ENCODE results near the gene EVA1C. TPM values are rescaled to one million over a fixed set of nuclear protein-coding genes. Genes with fewer than 3 reads are reported as not detected.
"Not testable (repeated sequence)": the region's sequence is repeated elsewhere in the genome, so short reads cannot be mapped to it uniquely, and the experiment has no call there.

EVA1C gene
- total and polyA plus RNA-seq, 4 donors, result 5.6 to 13.4 (median 10.7) TPM

- H3K9me3 ChIP-seq (ENCODE audit: control insufficient read depth, insufficient read depth, low read length), result no peaks in the 10 kb centered on the region
- peaks cover 7% of the 10 kb centered on the region for H3K4me1 ChIP-seq (ENCODE audit: control insufficient read depth, insufficient read depth, low read length)
- 97% methylated on average over 11 of the region's 11 CpGs for WGBS (ENCODE audit: insufficient coverage)
- H3K4me3 ChIP-seq (ENCODE audit: low read depth, low read length), result no peak overlapping the region
- H3K27me3 ChIP-seq (ENCODE audit: control insufficient read depth, insufficient read depth, low read length), result no peaks in the 10 kb centered on the region
- no peak for DNase-seq (ENCODE audit: low read depth in 4 of 6, low spot score in 6 of 6)
- H3K27ac ChIP-seq (ENCODE audit: low read depth, low read length), result no peak overlapping the region
- H3K36me3 ChIP-seq (ENCODE audit: control insufficient read depth, insufficient read depth, low read length), result no peaks in the 10 kb centered on the region
Observed at GRCh38 chr21:32452641-32453040, 40.1 kb downstream of the EVA1C start.

- no peaks in the 10 kb centered on the region for H3K27me3 ChIP-seq (ENCODE audit: control insufficient read depth, insufficient read depth, low read length)
- WGBS (ENCODE audit: insufficient coverage), result 100% methylated on average over 2 of the region's 5 CpGs
- H3K4me1 ChIP-seq (ENCODE audit: control insufficient read depth, insufficient read depth, low read length), result peaks cover 8% of the 10 kb centered on the region
- H3K36me3 ChIP-seq (ENCODE audit: control insufficient read depth, insufficient read depth, low read length), result no peaks in the 10 kb centered on the region
- H3K27ac ChIP-seq (ENCODE audit: low read depth, low read length), result no peak overlapping the region
- H3K9me3 ChIP-seq (ENCODE audit: control insufficient read depth, insufficient read depth, low read length), result no peaks in the 10 kb centered on the region
- no peak overlapping the region for H3K4me3 ChIP-seq (ENCODE audit: low read depth, low read length)
- DNase-seq (ENCODE audit: low read depth in 4 of 6, low spot score in 6 of 6), result no peak
Observed at GRCh38 chr21:32455548-32455947, 43.0 kb downstream of the EVA1C start.

GRCh38 chr21:32456497-32456918 lies 44.0 kb downstream of the EVA1C start:
- peaks cover 8% of the 10 kb centered on the region for H3K4me1 ChIP-seq (ENCODE audit: control insufficient read depth, insufficient read depth, low read length)
- no peak overlapping the region for H3K4me3 ChIP-seq (ENCODE audit: low read depth, low read length)
- H3K9me3 ChIP-seq (ENCODE audit: control insufficient read depth, insufficient read depth, low read length), result no peaks in the 10 kb centered on the region
- H3K27ac ChIP-seq (ENCODE audit: low read depth, low read length), result no peak overlapping the region
- H3K27me3 ChIP-seq (ENCODE audit: control insufficient read depth, insufficient read depth, low read length), result no peaks in the 10 kb centered on the region
- 65% methylated on average over 5 of the region's 6 CpGs for WGBS (ENCODE audit: insufficient coverage)
- H3K36me3 ChIP-seq (ENCODE audit: control insufficient read depth, insufficient read depth, low read length), result no peaks in the 10 kb centered on the region
- DNase-seq (ENCODE audit: low read depth in 4 of 6, low spot score in 6 of 6), result no peak

GRCh38 chr21:32457360-32457840 lies 44.9 kb downstream of the EVA1C start:
- WGBS (ENCODE audit: insufficient coverage), result 45% methylated on average over 3 of the region's 9 CpGs
- Histone ChIP-seq H3K4me1 (ENCODE audit: control insufficient read depth, insufficient read depth, low read length) (peaks cover 8% of the 10 kb centered on the region), H3K36me3 (ENCODE audit: control insufficient read depth, insufficient read depth, low read length) (no peaks in the 10 kb centered on the region), H3K27me3 (ENCODE audit: control insufficient read depth, insufficient read depth, low read length) (no peaks in the 10 kb centered on the region), H3K27ac (ENCODE audit: low read depth, low read length) (no peak overlapping the region), H3K9me3 (ENCODE audit: control insufficient read depth, insufficient read depth, low read length) (no peaks in the 10 kb centered on the region), H3K4me3 (ENCODE audit: low read depth, low read length) (no peak overlapping the region)
- peak in 2 of 6 donors; percentile 35 for DNase-seq (ENCODE audit: low read depth in 4 of 6, low spot score in 6 of 6)

- no peak overlapping the region for H3K27ac ChIP-seq (ENCODE audit: low read depth, low read length)
Observed at GRCh38 chr21:32457962-32458361, 45.5 kb downstream of the EVA1C start.

GRCh38 chr21:32459972-32460371 lies 47.5 kb downstream of the EVA1C start:
- H3K4me3 ChIP-seq (ENCODE audit: low read depth, low read length), result no peak overlapping the region
- H3K27me3 ChIP-seq (ENCODE audit: control insufficient read depth, insufficient read depth, low read length), result no peaks in the 10 kb centered on the region
- H3K9me3 ChIP-seq (ENCODE audit: control insufficient read depth, insufficient read depth, low read length), result no peaks in the 10 kb centered on the region
- WGBS (ENCODE audit: insufficient coverage), result 100% methylated on average over 2 of the region's 5 CpGs
- H3K4me1 ChIP-seq (ENCODE audit: control insufficient read depth, insufficient read depth, low read length), result peaks cover 14% of the 10 kb centered on the region
- no peak overlapping the region for H3K27ac ChIP-seq (ENCODE audit: low read depth, low read length)
- no peak for DNase-seq (ENCODE audit: low read depth in 4 of 6, low spot score in 6 of 6)
- no peaks in the 10 kb centered on the region for H3K36me3 ChIP-seq (ENCODE audit: control insufficient read depth, insufficient read depth, low read length)

More at GRCh38 chr21:32457962-32458361, 45.5 kb downstream of the EVA1C start:
- peaks cover 8% of the 10 kb centered on the region for H3K4me1 ChIP-seq (ENCODE audit: control insufficient read depth, insufficient read depth, low read length)
- no peak for DNase-seq (ENCODE audit: low read depth in 4 of 6, low spot score in 6 of 6)
- no peaks in the 10 kb centered on the region for H3K9me3 ChIP-seq (ENCODE audit: control insufficient read depth, insufficient read depth, low read length)
- no peaks in the 10 kb centered on the region for H3K27me3 ChIP-seq (ENCODE audit: control insufficient read depth, insufficient read depth, low read length)
- WGBS (ENCODE audit: insufficient coverage), result 79% methylated on average over 3 of the region's 6 CpGs
- no peaks in the 10 kb centered on the region for H3K36me3 ChIP-seq (ENCODE audit: control insufficient read depth, insufficient read depth, low read length)
- H3K4me3 ChIP-seq (ENCODE audit: low read depth, low read length), result no peak overlapping the region

GRCh38 chr21:32461503-32461902 lies 49.0 kb downstream of the EVA1C start:
- Histone ChIP-seq H3K4me1 (ENCODE audit: control insufficient read depth, insufficient read depth, low read length) (peaks cover 14% of the 10 kb centered on the region), H3K36me3 (ENCODE audit: control insufficient read depth, insufficient read depth, low read length) (no peaks in the 10 kb centered on the region), H3K27ac (ENCODE audit: low read depth, low read length) (no peak overlapping the region), H3K9me3 (ENCODE audit: control insufficient read depth, insufficient read depth, low read length) (no peaks in the 10 kb centered on the region), H3K4me3 (ENCODE audit: low read depth, low read length) (no peak overlapping the region), H3K27me3 (ENCODE audit: control insufficient read depth, insufficient read depth, low read length) (no peaks in the 10 kb centered on the region)
- 91% methylated on average over 4 of the region's 6 CpGs for WGBS (ENCODE audit: insufficient coverage)
- no peak for DNase-seq (ENCODE audit: low read depth in 4 of 6, low spot score in 6 of 6)

GRCh38 chr21:32462564-32462963 lies 50.1 kb downstream of the EVA1C start:
- H3K4me3 ChIP-seq (ENCODE audit: low read depth, low read length); H3K36me3 ChIP-seq (ENCODE audit: control insufficient read depth, insufficient read depth, low read length); H3K27ac ChIP-seq (ENCODE audit: low read depth, low read length); H3K27me3 ChIP-seq (ENCODE audit: control insufficient read depth, insufficient read depth, low read length); DNase-seq (ENCODE audit: low read depth in 4 of 6, low spot score in 6 of 6); H3K4me1 ChIP-seq (ENCODE audit: control insufficient read depth, insufficient read depth, low read length); H3K9me3 ChIP-seq (ENCODE audit: control insufficient read depth, insufficient read depth, low read length): not testable (repeated sequence)
- WGBS (ENCODE audit: insufficient coverage), result no CpG with 5 or more reads among the region's 3 CpGs

- H3K36me3 ChIP-seq (ENCODE audit: control insufficient read depth, insufficient read depth, low read length), result no peaks in the 10 kb centered on the region
- no peak overlapping the region for H3K27ac ChIP-seq (ENCODE audit: low read depth, low read length)
- DNase-seq (ENCODE audit: low read depth in 4 of 6, low spot score in 6 of 6), result no peak
- no peak overlapping the region for H3K4me3 ChIP-seq (ENCODE audit: low read depth, low read length)
- no CpG with 5 or more reads among the region's 7 CpGs for WGBS (ENCODE audit: insufficient coverage)
- no peaks in the 10 kb centered on the region for H3K27me3 ChIP-seq (ENCODE audit: control insufficient read depth, insufficient read depth, low read length)
- peaks cover 6% of the 10 kb centered on the region for H3K4me1 ChIP-seq (ENCODE audit: control insufficient read depth, insufficient read depth, low read length)
- H3K9me3 ChIP-seq (ENCODE audit: control insufficient read depth, insufficient read depth, low read length), result no peaks in the 10 kb centered on the region
Observed at GRCh38 chr21:32463367-32463766, 50.9 kb downstream of the EVA1C start.

GRCh38 chr21:32463889-32464300 lies 51.4 kb downstream of the EVA1C start:
- Histone ChIP-seq H3K36me3 (ENCODE audit: control insufficient read depth, insufficient read depth, low read length) (peaks cover under 1% of the 10 kb centered on the region), H3K27ac (ENCODE audit: low read depth, low read length) (no peak overlapping the region), H3K27me3 (ENCODE audit: control insufficient read depth, insufficient read depth, low read length) (no peaks in the 10 kb centered on the region), H3K4me1 (ENCODE audit: control insufficient read depth, insufficient read depth, low read length) (peaks cover 6% of the 10 kb centered on the region), H3K9me3 (ENCODE audit: control insufficient read depth, insufficient read depth, low read length) (no peaks in the 10 kb centered on the region), H3K4me3 (ENCODE audit: low read depth, low read length) (no peak overlapping the region)
- WGBS (ENCODE audit: insufficient coverage), result 79% methylated on average over 3 of the region's 8 CpGs
- no peak for DNase-seq (ENCODE audit: low read depth in 4 of 6, low spot score in 6 of 6)

Data from spinal cord (tissue), 10 donors.